ENCODE data around the gene RNF34. TPM values are rescaled to one million over a fixed set of nuclear protein-coding genes. Genes with fewer than 3 reads are reported as not detected.

The RNF34 gene
- total and polyA plus RNA-seq, 2 of the 13 experiments (the other 11 are each of a cell fraction or from before 2014, with no cell fraction given), result 36.8 to 53.2 TPM

GRCh38 chr12:121399391-121400331 is at the start of gene RNF34 (continued):
- TF ChIP-seq ZNF503 (CRISPR knock-in tag; IDR thresholded peaks at IDR 0.05) (no peak), YY1 (IDR thresholded peaks at IDR 0.05; ENCODE audit: insufficient read depth, insufficient replicate concordance, low read depth, low read length) (peak; percentile 72), TEF (CRISPR knock-in tag; IDR thresholded peaks at IDR 0.05) (no peak; the same call in 1 of the 2 replicates), RFX1 (IDR thresholded peaks at IDR 0.05) (no peak), SUZ12 (IDR thresholded peaks at IDR 0.05; ENCODE audit: low read depth, low read length) (no peak), ZMYM4 (CRISPR knock-in tag; IDR thresholded peaks at IDR 0.05) (no peak; the same call in 1 of the 2 replicates), FOXO4 (CRISPR knock-in tag; conservative IDR thresholded peaks at IDR 0.05) (0 out of 2 replicates have a peak, but pooled peaks have one; percentile 40), ZSCAN22 (CRISPR knock-in tag; IDR thresholded peaks at IDR 0.05) (no peak), BCLAF1 (IDR thresholded peaks at IDR 0.05) (no peak), NR2F6 (IDR thresholded peaks at IDR 0.05) (0 out of 2 replicates have a peak, but pooled peaks have one; percentile 8), NR2F6 (CRISPR knock-in tag; IDR thresholded peaks at IDR 0.05) (no peak; the same call in 1 of the 2 replicates), SP4 (CRISPR knock-in tag; IDR thresholded peaks at IDR 0.05) (peak; percentile 97), CEBPG (CRISPR knock-in tag; IDR thresholded peaks at IDR 0.05) (no peak; the same call in 1 of the 2 replicates), ZHX2 (IDR thresholded peaks at IDR 0.05; ENCODE audit: low read depth) (peak; percentile 56; the same call in 1 of the 2 replicates), ZHX2 (CRISPR knock-in tag; IDR thresholded peaks at IDR 0.05; ENCODE audit: borderline replicate concordance) (no peak), SMAD1 (CRISPR knock-in tag; IDR thresholded peaks at IDR 0.05; ENCODE audit: borderline replicate concordance, low read depth) (0 out of 2 replicates have a peak, but pooled peaks have one; percentile 7)
